Tibial artery (tissue), 4 donors: ENCODE results near the gene USP5.

Source experiments
- DNase-seq, 2 donors: peaks; one replicate each; pipeline ENCODE4 v3.0.0-alpha.2; 2019
- H3K27ac ChIP-seq, 2 donors: fragments of 200-600 bp; sonication (generic) in 1 of 2; 1 replicate in 1 of 2; 2 replicates in 1 of 2; pipeline ENCODE4 v1.5.1; 2018 to 2019; ENCODE audit warnings: mild to moderate bottlenecking in 1 of 2
- H3K27me3 ChIP-seq, 2 donors: fragments of 200-600 bp; sonication (generic) in 1 of 2; one replicate each; pipeline versions ENCODE4 v1.5.1 to v1.6.0; 2016 to 2019
- H3K36me3 ChIP-seq, 3 donors: fragments of 200-600 bp; sonication (generic) in 2 of 3; one replicate each; pipeline ENCODE4 v1.5.1; 2016 to 2019; ENCODE audit warnings: mild to moderate bottlenecking in 2 of 3
- H3K4me1 ChIP-seq, 4 donors: fragments of 200-600 bp; sonication (generic) in 2 of 4; 1 replicate in 3 of 4; 2 replicates in 1 of 4; pipeline ENCODE4 v1.5.1; 2016 to 2019
- H3K4me3 ChIP-seq, 2 donors: fragments of 200-600 bp; sonication (generic) in 1 of 2; 1 replicate in 1 of 2; 2 replicates in 1 of 2; pipeline ENCODE4 v1.5.1; 2018 to 2019; ENCODE audit warnings: mild to moderate bottlenecking in 2 of 2
- H3K9me3 ChIP-seq, 3 donors: fragments of 200-600 bp; sonication (generic) in 1 of 3; one replicate each; pipeline ENCODE4 v1.5.1; 2016 to 2019
- CTCF ChIP-seq, 2 experiments: fragments of 200-600 bp in 1 of 2; fragments of 450-650 bp in 1 of 2; IDR thresholded peaks; one replicate each; pipeline ENCODE4 v1.5.1; 2017 to 2019; ENCODE audit warnings: antibody characterized with exemption in 2 of 2, mild to moderate bottlenecking in 1 of 2, moderate library complexity in 1 of 2
- intact Hi-C: fragments of 100-400 bp; cut with DNase I; formaldehyde crosslinking; loops from one replicate; pipeline ENCODE4 v1.15.0; 2023; ENCODE audit warnings: low total_unique reads

USP5 gene

GRCh38 chr12:6819106-6820030 is 32.6 kb upstream of the USP5 start:
- H3K27ac ChIP-seq, result no peak overlapping the region
- no peak overlapping the region for H3K4me3 ChIP-seq
- no peaks in the 10 kb centered on the region for H3K36me3 ChIP-seq
- no peak for TF ChIP-seq CTCF (IDR thresholded peaks at IDR 0.05)
- intact Hi-C loops, result no loop called here
- H3K9me3 ChIP-seq, result no peaks in the 10 kb centered on the region
- peaks cover 0 to 14% (median 12%) of the 10 kb centered on the region in 4 donors for H3K4me1 ChIP-seq
- H3K27me3 ChIP-seq, result peaks cover 0 to 69% of the 10 kb centered on the region in 2 donors
- DNase-seq, result no peak

GRCh38 chr12:6820166-6820565 is 31.8 kb upstream of the USP5 start:
- H3K4me1 ChIP-seq, result peaks cover 0 to 18% (median 15%) of the 10 kb centered on the region in 4 donors
- DNase-seq, result no peak
- intact Hi-C loops, result no loop called here

GRCh38 chr12:6821591-6822425 is 30.1 kb upstream of the USP5 start, which contains the start of gene GPR162:
GPR162 (plus strand) TSS chr12:6821821; CDS start chr12:6823899, 2,078 bp downstream.
- intact Hi-C loops, result no loop called here
- Histone ChIP-seq H3K4me3 (peak within 1 kb of the TSS; percentile 43 to 53), H3K4me1 (peaks cover 0 to 27% (median 22%) of the 10 kb centered on the region in 4 donors), H3K27me3 (peaks cover 0 to 67% of the 10 kb centered on the region in 2 donors), H3K27ac (peak within 1 kb of the TSS in 1 of 2 donors; percentile 3), H3K36me3 (no peaks in the 10 kb centered on the region), H3K9me3 (no peaks in the 10 kb centered on the region)
- no peak for TF ChIP-seq CTCF (IDR thresholded peaks at IDR 0.05)
- no peak for DNase-seq

More at GRCh38 chr12:6820166-6820565, 31.8 kb upstream of the USP5 start:
- TF ChIP-seq CTCF (IDR thresholded peaks at IDR 0.05), result no peak
- Histone ChIP-seq H3K27ac (no peak overlapping the region), H3K9me3 (no peaks in the 10 kb centered on the region), H3K27me3 (peaks cover 0 to 68% of the 10 kb centered on the region in 2 donors), H3K4me3 (no peak overlapping the region), H3K36me3 (no peaks in the 10 kb centered on the region)

GRCh38 chr12:6822426-6823135 is 29.4 kb upstream of the USP5 start:
- DNase-seq, result no peak
- Histone ChIP-seq H3K27ac (no peak overlapping the region), H3K27me3 (peaks cover 0 to 65% of the 10 kb centered on the region in 2 donors), H3K36me3 (no peaks in the 10 kb centered on the region), H3K9me3 (no peaks in the 10 kb centered on the region), H3K4me1 (peaks cover 0 to 34% (median 29%) of the 10 kb centered on the region in 4 donors), H3K4me3 (no peak overlapping the region)
- no peak for TF ChIP-seq CTCF (IDR thresholded peaks at IDR 0.05)
- intact Hi-C loops, result no loop called here
